IPS DF 19.7 (cell line): ENCODE results near the gene PARL.

Experiments
- DNase-seq: peaks from one replicate; pipeline ENCODE4 v3.0.0-alpha.2; 2013; ENCODE audit warnings: low read depth, low spot score

The PARL gene

GRCh38 chr3:183854318-183855035 lies 30.2 kb downstream of the PARL start:
- DNase-seq: no peak

- DNase-seq: no peak
These were observed 38.9 kb downstream of the PARL start for GRCh38 chr3:183845608-183846288.

DNA sequence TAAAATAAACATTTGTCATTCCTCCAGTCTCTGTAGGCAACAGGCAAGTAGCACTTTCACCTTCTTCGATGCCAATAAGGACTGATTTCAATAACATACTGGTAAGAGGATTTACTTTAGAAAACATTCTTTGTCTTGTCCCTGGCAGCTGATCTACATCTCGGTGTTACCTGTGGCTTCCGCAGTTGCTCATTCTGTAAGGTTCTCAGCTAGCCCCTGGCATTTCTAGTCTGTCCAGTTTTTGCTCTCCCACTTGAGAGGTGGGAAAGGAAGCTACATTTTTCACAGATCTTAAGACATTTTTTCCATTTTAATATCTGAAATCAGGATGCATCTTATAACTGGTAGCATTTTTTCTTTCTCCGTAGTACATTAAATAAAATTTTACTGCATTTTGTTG lies 39.6 kb downstream of the PARL start:
- DNase-seq: no peak

DNA sequence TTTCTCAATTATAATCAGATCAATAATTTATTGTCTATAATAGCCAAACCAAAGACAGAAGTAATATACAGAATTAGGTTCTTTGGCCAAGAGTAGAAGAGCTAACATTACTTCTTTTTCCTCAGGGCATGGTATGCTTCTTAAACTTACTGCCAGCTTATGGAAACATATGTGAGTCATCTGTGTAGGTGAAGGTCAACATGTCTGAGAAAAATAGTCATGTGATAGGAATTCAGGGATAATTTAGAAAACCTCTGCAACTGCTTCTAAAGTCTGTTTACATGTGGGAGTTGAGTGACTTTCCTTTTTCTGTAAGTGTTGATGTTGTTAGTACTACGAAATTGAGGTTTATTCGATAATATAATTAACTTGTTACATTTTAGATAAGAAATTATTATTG lies 40.1 kb downstream of the PARL start:
- no peak for DNase-seq

GRCh38 chr3:183839751-183840150 lies 44.9 kb downstream of the PARL start:
- DNase-seq: no peak

- DNase-seq: no peak
These were observed 46.8 kb downstream of the PARL start for GRCh38 chr3:183837894-183838293.

DNA sequence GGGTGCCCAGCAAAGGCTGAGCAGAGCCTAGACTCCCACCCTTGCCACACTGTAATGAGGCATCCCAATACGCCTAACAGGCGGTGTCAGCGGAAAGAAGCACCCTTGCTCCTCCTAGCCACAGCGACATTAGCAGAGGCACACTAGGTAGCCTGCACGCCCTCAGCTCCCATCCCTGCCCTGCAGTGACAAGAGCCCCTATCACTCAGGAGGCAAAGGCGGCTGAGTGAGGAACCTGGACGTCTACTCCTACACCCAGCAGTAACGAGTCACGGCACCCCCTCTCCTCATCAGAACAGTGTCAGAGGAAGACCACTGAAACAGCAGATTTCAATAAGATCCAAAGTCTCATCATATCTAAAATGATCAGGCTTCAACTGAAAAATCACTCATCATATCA lies 47.3 kb downstream of the PARL start:
- no peak for DNase-seq

DNA sequence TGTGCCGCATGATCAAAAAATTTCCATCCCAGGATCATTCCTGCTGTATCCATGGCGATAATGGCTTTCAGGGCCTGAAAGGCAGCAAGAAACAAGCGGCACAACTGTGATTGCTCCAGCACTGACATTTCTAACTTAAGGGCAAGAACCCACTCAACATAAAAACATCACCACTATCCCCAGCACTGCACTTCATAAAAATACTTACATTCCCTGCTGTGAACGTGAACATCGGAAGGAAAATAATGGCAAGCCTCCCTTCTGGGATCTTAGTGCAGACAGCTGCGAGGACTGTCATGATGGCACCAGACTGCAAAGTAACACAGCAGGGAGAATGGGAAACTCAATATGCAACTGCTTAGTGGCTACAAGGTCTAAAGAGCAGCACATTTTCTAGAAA lies 51.2 kb downstream of the PARL start:
- DNase-seq: no peak

DNA sequence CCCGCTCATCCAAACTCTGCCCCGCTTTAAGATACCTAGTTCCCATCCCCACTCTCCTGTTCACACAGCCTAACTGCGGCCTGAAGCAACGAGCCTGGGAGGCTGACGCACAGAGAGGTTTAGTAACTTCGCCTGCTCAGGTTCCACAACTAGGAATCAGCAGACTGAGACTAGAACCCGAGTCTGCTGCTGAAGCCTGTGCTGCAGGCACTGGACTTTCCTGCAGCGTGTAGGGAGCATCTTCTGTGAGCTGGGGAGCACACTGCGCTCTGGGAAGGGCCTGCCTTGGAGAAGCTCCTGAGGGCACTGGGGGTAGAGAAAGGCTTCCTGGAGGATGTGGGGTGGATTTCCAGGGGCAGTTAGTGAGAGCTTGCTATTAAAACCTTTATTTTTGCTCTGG lies 54.5 kb downstream of the PARL start:
- no peak for DNase-seq

DNA sequence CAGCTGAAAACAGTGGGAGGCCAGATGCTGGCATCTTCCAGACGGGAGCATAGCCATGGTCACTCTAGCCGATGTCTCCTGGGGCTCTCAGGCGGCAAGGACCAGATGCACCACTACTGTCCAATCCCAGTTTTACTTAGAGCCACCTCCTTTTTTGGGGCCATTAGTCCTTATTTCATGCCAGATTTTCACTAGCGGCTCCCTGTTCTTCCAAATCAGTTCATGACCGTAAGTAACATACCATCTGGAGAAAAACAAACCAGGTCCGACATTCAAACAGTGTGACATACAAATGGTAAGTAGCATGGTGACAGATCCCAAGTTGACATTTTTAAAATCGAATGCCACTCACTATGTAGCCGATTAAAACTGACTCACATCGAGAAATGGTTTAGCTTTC lies 55.2 kb downstream of the PARL start:
- DNase-seq: no peak

DNA sequence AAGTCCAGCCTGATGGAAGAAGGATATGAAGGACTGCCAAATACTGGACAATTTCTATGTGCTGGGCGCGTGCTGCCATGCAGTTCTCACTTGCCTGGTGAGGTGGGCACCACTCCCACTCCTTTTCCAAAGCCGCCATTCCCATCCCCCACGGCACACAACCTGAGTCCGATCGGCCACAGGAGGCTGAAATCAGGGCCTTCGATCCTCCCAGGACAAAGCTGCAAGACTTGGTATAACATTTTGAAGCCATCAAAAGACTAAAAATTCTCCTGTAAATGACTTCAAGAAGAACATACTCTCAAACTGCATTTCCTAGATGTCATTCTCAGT lies 56.2 kb downstream of the PARL start:
- no peak for DNase-seq

GRCh38 chr3:183827809-183828537 lies 56.7 kb downstream of the PARL start:
- DNase-seq: no peak

GRCh38 chr3:183826448-183827250 lies 58.0 kb downstream of the PARL start:
- DNase-seq: no peak

- peak; percentile 23 for DNase-seq
These were observed 59.1 kb downstream of the PARL start, which contains the start of gene MAP6D1 for GRCh38 chr3:183825456-183826161. Gene MAP6D1, minus strand, starts transcription at chr3:183825577. Its CDS starts 30 bp downstream, at chr3:183825547.

- no peak for DNase-seq
These were observed 59.8 kb downstream of the PARL start for GRCh38 chr3:183824761-183825455.

GRCh38 chr3:183823963-183824362 lies 60.7 kb downstream of the PARL start:
- DNase-seq: no peak

GRCh38 chr3:183822631-183823030 lies 62.0 kb downstream of the PARL start:
- no peak for DNase-seq

DNA sequence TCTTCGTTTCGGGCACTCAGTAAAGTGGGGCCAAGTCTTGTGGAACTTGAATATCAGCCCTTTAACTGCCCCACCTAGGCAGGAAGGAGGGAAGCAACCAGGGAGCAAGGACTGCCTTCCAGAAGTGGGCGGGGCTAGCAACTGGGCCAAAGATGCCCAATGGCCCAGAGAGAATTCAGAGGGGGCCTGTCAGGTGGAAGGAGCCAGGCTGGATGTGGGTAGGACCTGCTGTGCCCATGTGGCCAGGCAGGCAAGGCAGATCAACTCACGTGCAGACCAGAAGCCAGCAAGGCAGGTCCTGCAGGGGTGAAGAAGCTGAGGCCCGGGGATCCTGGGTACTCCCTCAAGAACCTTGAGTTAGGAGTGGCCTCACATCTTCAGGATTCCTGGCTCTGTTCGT lies 64.8 kb downstream of the PARL start:
- no peak for DNase-seq

DNA sequence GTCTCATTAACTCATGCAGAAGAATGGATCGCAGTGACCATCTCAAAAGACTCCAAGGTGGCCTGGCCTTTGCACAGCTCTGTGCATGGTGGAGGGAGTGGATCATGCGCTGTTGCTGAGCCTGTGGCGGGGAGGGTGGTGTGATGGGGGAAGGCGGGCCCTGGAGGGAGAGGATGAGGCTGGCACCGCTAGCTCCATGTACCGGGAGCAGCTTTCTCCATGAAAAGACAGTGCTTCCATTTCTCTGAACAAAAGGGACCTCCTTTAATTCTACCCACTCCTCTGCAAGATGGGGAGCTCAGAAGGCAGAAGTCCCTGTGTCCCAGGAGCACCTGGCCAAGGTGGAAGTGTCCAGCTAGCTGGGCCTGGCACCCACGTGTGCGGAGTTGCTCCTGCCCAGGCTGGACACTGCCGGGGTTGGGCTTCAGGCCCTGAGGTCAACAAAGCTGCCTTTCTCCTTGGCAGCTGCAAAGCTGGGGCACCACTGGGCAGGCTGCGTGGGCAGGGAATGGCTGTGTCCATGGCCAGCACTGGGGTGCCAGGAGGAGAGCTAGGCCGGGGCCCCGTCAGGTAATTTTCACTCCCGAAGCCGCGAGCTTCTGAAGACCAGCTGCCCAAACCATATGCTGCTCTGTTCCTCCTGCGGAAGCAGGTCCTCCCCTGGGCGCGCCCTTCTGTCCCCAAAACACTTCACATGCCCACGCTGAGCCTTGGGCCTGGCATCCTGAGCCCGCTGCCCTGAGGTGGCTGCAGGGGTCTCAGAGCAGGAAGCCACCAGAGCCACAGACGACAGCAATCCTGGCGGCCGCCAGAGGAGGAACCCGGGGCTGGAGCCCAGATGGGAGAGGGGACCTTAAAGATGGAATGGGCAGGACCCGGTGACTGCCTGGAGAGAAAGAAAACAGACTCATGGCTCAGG lies 65.7 kb downstream of the PARL start:
- no peak for DNase-seq
